Retinal pigment epithelial cell (primary cell): ENCODE measurements around the gene EFHC2.
A peak's percentile ranks its signal among the peaks of the same experiment; 100 is the strongest.

ENCODE experiments used
- DNase-seq: peaks from one replicate; pipeline ENCODE4 v3.0.0-alpha.2; 2010; ENCODE audit warnings: low read depth
- H3K4me3 ChIP-seq: 2 replicates; pipeline ENCODE4 v1.5.1; 2011; ENCODE audit warnings: mild to moderate bottlenecking, low read length, control low read depth, moderate library complexity
- TF ChIP-seq, protein P1 (sequence below): conservative IDR thresholded peaks from 2 replicates; pipeline ENCODE4 v1.5.1; 2011; ENCODE audit warnings: low read depth, low read length, control low read depth, inconsistent platforms

Gene EFHC2, protein sequence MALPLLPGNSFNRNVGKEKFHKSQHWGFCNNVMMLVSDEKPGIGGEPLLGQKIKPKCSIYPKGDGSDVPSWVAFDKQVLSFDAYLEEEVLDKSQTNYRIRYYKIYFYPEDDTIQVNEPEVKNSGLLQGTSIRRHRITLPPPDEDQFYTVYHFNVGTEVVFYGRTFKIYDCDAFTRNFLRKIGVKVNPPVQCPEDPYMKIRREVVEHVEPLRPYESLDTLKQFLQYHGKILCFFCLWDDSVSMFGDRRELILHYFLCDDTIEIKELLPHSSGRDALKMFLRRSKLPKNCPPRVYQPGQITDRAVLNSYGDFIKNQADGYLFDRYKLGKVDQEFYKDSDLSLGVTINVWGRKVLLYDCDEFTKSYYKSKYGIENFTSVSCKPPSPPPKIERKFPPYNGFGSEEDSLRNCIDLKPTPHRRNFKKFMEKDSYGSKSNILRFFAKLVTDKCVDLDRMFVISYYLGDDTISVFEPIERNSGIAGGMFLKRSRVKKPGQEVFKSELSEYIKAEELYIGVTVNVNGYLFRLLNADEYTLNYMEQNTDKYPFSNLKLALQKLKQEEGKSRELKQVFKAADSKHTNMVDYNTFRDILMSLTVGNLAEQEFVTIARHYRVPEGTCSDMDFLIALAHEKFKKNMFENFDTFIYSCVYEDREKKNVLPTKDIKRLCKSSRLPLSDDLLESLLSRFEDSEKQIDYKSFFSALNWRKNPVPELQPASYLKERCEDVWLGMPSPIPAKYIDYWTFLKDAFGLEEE

GRCh38 chrX:44343412-44344141 is at the start of gene EFHC2:
Gene EFHC2 (minus strand): TSS chrX:44343672. CDS start chrX:44343588, 84 bp downstream.
- TF ChIP-seq, protein P1, sequence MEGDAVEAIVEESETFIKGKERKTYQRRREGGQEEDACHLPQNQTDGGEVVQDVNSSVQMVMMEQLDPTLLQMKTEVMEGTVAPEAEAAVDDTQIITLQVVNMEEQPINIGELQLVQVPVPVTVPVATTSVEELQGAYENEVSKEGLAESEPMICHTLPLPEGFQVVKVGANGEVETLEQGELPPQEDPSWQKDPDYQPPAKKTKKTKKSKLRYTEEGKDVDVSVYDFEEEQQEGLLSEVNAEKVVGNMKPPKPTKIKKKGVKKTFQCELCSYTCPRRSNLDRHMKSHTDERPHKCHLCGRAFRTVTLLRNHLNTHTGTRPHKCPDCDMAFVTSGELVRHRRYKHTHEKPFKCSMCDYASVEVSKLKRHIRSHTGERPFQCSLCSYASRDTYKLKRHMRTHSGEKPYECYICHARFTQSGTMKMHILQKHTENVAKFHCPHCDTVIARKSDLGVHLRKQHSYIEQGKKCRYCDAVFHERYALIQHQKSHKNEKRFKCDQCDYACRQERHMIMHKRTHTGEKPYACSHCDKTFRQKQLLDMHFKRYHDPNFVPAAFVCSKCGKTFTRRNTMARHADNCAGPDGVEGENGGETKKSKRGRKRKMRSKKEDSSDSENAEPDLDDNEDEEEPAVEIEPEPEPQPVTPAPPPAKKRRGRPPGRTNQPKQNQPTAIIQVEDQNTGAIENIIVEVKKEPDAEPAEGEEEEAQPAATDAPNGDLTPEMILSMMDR = no peak
- no peak for DNase-seq

GRCh38 chrX:44392767-44393166 is 49.3 kb upstream of the EFHC2 start:
- H3K4me3 ChIP-seq = no peak overlapping the region
- no peak for DNase-seq
- TF ChIP-seq, protein P1 = no peak

More at GRCh38 chrX:44343412-44344141, at the start of gene EFHC2:
- H3K4me3 ChIP-seq = peak within 1 kb of the TSS; percentile 56

GRCh38 chrX:44384688-44385338 is 41.3 kb upstream of the EFHC2 start:
- no peak overlapping the region for H3K4me3 ChIP-seq
- TF ChIP-seq, protein P1 = no peak
- no peak for DNase-seq

DNA sequence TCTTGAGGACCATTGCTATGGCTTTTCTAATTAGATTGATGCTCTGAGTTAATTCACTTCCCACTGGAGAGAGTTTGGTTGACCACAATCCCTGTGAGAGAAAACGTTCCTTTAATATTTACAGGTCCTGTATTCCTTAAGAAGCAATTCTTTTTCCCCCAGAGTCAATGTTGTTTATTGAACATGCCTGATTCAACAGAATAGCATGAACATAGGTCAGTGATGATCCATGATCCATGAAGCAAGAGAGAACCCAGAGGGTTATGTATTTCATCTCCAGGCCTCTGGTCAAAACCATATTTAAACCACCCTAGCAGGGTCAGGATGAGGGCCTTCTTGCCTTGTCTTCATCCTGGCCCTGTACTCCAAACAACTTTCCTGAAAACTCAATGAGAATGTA is 39.4 kb upstream of the EFHC2 start:
- TF ChIP-seq, protein P1 = no peak
- no peak overlapping the region for H3K4me3 ChIP-seq
- no peak for DNase-seq

GRCh38 chrX:44352758-44353157 is 9.3 kb upstream of the EFHC2 start:
- DNase-seq = no peak
- TF ChIP-seq, protein P1 = no peak
- no peak overlapping the region for H3K4me3 ChIP-seq

- DNase-seq = peak; percentile 52
- TF ChIP-seq, protein P1 = no peak
- H3K4me3 ChIP-seq = no peak overlapping the region
Observed at GRCh38 chrX:44349561-44349960, 6.1 kb upstream of the EFHC2 start.
